GM21447 (cell line): Measurements from ENCODE around the gene SLC9A9.
A peak's percentile ranks its signal among the peaks of the same experiment; 100 is the strongest.

Experiments
- ATAC-seq: cut with Tn5 transposase; IDR thresholded peaks from one replicate; pipeline ENCODE4 v1.9.1; 2021; ENCODE audit not compliant: unreplicated experiment

The SLC9A9 gene

DNA sequence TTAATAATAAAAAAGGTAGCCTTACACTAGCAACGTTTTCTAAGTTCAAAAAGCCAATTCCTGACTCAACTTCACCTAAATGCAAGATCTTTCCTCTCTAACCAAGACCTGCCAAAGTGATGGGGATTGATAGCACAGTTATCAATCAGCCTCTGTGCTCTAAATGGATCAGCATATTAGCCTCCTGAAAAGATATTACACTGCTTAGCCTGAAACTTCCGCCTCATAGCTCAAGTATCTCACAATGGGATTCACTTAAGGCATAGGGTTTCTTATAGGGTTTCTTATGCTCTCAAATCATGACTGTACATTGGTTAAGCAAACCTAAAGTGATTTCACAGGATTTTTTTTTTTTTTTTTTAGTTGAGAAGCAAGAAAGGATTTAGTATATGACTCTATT is 436 bp upstream of the SLC9A9 start:
- no peak for ATAC-seq

DNA sequence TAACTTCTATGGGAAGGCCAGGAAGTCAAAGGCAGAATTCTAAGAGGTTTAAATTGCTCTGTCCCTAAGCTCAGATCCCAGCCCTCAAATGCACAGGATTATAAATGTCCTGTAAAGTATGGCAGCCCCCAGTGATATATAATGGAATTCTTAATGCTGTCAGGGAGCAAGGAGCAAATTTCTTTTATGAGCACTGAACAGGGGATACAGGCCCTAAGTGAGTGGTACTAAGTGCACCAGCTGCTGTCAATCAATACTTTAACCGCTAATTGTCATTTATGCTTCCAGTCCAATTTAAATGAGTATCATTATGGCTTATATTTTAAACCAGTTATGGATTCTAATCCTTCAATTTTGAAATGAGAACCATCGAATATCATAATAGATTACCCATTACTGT is 4.7 kb downstream of the SLC9A9 start:
- no peak for ATAC-seq

DNA sequence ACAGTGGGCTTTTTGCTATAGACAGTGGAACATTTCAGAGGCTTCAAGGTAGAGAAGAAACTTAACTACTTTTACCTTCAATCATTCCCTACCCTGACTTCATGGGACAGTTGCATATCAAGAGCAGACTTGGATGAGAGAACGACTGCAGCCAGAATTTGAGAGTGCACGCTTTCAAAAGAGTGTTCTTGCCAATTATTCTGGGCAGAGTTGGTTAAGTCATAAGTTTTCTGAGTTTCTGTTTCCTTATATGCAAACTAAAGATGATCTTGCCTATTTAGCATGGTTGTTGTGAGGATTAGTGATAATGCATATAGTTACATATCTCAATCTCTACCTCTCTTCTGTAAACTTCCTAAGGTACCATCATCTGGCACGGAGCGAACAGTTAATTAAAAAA is 7.6 kb downstream of the SLC9A9 start:
- ATAC-seq, result no peak

DNA sequence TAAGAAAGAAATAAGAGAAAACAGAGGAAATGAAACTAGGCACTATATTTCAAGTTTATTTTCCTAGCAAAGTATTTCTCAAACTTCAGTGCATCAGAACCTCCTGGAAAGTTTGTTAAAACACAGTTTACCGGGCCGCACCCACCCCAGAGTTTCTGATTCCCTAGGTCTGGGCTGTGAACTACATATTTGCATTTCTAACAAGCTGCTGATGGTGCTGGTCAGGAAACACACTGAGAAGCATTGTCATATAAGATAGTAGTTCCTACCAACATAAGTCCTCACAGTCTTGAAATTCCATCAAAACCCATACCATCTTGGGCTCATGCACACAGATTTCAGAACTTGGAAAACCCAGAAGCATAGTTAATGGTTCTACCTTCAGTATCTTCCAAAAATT is 8.3 kb downstream of the SLC9A9 start:
- ATAC-seq, result peak; percentile 64

DNA sequence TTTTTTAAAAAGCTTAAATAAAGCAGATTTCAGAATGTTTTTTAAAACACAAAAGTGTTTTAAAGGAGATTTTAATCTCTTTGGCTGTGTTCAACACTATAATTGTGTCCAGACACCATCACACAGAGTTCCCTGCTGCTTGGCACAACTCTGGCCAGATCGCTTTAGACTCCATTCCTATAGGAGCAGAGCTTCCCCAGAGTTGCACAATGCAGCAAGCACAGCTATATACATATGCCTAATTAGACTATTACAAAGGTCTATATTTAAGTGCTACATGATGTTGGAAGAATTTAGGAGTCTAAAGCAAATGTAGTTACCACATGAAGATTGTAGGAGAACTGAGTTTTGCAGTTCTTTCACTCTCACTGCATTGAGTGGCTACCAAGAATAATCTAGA is 11.2 kb downstream of the SLC9A9 start:
- ATAC-seq, result no peak

DNA sequence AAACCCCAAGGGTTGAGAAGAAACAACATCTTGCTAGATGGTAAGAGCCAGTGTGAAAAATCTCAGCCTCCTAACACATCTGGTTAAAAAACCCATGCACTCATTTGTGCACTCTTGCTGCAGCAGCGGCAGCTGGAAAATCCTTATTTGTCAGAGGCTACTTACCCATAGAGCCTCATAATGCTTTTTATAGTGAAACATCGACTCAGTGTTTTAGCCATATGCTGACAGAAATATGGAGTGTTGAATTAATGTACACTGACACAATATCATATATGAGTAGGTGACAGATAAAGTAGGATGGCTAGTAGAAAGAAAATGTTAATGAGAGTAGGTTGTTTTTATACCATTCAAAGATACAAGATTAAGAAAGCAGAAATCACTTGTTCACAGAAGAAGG is 13.0 kb downstream of the SLC9A9 start:
- no peak for ATAC-seq

DNA sequence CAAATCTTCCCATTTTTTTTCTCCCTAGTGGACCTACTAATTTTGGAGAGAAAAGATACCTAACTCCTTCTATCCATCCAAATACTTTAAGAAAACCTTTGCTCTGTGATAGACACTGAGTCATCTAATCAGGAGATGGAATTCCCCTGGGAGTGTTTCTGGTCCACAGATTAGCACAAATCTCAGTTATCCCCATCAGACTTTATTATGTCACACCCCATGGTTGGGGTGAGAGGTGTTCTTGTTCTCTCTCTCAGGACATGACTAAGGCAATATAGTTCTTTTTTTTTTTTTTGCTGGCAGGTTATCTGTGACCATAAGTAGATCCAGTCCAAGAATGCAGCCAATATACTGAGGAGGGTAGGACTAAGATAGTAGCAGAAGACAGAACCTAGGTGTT is 15.8 kb downstream of the SLC9A9 start:
- peak; percentile 65 for ATAC-seq

DNA sequence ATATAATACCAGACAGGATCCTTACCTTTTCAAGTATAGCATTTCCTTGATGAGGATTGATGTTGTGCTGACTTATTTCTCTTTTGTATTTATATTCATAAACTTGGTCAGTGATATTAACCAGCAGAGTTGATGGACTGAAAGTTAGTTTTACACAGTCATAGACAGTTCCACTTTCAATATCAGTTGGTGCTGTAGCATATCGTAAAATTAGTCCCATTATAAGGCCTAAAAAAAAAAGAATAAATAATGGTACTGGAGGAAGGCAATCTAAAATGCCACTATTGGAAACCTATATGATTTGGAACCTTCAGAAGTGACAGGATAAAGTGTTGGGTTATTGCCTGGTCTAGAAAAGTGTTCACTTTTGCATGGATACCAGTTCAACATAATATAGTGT is 16.3 kb downstream of the SLC9A9 start:
- peak; percentile 78 for ATAC-seq

DNA sequence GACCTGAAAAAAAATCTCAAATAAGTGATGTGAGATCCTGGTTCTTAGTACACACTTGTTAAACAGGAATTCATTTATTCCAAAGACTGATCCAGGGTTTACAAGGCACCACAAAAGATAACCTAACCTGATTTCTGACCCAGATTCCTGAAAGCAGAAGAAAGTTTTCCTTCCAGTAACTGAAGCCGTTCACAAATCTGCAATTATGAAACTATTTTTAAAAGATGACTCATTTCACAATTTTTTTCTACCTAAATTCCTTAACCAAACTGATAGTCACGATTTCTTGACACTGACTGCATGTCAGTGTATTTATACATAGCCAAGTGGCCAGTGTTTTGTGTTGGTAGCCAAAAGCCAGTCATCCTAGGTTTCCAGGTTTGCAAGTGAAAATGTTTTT is 17.1 kb downstream of the SLC9A9 start:
- peak; percentile 35 for ATAC-seq

DNA sequence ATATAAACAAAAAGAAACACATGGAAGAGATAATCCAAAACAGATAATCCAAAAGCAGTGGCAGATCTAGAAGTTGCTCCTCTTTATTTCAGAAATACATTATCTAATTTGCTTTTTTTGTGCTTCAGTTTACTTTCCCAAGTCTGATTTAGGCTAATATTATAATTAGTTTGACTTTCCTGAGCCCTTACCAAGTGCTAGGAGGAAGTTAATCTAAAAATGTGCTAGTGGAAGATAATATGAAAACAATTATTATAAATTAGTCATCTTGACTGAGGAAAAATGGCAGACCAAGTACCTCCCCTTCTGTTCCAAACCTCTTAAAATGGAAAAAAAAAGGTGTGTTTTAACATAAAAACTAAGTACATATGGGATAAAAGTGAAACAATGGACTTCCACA is 17.5 kb downstream of the SLC9A9 start:
- no peak for ATAC-seq

DNA sequence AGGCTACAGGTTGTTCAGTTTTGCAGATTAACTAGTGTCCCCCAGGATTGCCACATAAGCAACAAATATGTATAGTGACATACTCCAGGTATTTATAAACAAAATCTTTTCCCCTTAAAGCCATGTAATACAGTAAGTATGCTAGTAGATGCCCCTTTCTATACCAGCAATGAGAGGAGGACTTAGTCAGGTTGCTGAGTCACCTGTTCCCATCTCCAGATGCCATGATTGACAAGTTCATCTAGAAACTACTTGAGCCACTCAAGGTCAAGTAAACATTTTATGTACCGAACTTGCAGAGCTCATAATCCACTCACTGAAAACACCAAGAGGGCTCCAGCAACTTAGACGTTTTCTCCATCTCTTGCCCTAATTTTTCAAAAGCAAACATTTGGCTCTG is 18.2 kb downstream of the SLC9A9 start:
- ATAC-seq, result no peak

DNA sequence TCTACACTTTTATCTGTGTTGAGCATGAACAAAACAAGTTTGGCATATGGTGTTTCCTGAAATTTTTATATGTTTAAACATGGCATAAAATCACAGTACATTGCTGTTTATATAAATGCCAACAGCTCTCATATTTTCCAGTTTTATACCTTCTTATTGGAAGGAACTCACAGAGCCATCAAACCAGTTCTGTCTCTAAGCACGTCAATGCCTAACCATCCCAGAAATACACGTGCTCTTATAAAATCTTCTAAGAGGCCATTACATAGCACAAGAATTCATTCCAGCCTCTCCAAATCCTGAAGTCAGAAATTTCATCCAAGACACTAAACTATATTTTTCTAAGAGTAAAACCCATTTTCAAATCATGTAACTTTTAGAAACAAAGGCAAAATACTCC is 20.8 kb downstream of the SLC9A9 start:
- no peak for ATAC-seq

DNA sequence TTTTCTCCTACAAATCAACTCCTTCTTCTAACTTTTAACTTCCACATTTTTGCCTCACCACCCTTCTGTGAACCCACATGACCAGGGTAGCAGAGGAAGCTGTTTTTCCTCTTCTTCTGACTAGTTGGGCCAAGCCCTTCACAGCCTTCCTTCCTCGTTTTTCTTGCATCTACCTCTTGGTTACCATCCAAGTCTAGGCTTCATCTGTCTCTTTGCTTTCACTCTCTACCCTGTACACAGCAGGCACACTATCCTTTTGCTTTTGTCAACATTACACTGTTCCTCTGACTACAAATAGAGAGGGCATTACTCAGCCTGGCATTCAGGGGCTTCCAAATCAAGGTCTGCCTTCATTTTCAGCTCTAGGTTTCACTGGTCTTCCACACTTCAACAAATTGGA is 22.0 kb downstream of the SLC9A9 start:
- ATAC-seq, result no peak

DNA sequence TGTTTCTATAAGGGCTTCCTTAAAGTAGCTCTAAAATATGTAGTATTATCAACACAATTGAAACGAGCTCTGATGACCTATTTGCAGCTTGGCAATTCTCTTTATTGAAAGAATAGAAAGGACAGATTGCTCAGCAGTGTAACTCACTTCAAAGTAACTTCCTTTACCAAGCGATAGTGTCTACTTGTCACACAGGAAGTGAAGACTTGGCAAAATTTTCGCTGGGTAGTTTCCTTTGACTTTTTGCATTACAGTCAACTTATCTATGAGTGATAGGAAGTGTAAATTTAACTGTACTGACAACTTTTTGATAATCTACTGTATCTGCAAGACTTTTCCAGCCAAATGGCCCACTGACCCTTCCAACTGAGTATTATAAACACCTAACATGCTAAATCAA is 22.8 kb downstream of the SLC9A9 start:
- ATAC-seq, result peak; percentile 78

DNA sequence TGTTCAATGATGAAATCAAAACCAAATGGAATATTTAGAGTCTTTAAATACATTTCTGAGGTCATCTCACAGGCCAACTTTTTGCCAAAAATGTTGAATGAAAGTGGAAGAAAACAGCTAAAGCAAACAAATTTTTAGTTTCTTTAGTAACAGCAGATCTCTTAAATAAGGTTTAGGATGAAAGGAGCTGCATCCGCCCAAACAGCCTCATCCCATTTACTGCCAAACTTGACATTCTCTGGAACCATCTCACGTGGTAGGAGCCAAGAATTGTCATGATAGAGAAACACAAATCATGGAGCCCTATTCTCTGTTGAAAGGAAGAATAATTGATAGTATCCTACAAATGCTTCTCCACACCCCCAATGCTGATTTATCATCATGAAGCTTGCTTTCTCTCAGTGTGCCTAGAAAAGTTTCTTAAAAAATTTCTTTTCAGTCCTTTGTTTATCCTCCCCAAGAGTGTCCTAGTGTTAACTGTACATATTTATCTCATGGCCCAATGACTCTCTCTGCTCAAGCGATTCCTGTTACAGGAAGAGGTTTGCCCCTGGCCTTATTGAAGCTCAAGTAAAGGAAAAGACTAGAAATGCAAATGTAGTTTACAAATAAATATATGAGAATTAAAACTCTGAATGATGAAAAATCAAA is 23.4 kb downstream of the SLC9A9 start:
- no peak for ATAC-seq

DNA sequence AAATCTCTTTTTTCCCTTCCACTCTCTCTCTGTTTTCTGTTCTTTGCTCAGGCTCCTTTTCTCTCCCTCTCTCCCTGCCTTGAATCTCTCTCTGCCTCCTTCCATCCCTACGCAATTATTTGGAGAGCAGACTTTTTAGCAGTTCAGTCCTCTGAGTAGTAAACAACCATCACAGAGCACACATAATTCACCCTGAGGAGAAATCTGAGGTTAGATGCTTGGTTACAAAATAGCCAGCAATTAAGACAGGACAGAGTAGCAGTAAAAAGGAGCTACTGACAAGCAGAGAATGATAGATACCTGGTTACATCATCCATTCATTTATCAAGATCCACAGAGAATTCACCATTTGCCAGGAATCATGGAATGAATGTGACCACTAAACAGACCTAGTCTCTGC is 25.5 kb downstream of the SLC9A9 start:
- no peak for ATAC-seq

DNA sequence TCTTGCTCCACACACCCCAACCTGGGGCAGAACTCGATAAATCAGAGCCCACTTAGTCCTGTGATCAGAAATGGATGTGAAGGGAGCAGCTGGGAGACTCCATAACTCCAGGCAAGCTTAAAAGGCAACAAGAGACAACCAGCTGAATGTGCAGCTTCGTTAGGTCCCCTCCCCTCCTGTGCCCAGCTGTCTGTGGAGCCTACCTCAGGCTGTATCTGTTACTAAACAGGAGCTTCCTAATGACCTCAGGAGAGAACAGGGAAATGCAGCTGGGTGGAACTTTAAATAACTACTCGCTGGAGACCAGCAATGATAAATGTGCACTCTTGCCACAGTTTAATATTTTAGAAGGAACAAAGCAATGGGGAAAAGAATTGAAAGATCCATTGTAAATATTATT is 25.9 kb downstream of the SLC9A9 start:
- no peak for ATAC-seq

DNA sequence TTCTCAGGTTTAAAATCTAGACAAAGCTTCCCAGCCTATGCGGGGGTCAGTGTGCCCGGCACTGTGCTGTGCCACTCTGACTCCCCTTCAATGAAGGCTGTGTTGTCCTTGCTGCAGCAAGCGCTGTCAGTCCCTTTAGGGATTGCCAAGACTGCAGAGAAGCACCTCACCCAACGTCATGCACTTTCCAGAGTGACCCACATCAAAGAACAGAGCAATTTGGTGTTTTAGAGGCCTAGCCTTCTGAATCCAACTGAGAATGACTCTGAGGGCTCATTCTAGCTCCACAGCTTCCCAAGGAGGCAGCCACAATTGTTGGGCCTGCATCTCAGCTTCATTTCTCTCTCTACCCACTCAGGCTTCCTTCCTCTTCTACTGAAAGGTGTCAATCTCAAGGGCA is 26.4 kb downstream of the SLC9A9 start:
- no peak for ATAC-seq

DNA sequence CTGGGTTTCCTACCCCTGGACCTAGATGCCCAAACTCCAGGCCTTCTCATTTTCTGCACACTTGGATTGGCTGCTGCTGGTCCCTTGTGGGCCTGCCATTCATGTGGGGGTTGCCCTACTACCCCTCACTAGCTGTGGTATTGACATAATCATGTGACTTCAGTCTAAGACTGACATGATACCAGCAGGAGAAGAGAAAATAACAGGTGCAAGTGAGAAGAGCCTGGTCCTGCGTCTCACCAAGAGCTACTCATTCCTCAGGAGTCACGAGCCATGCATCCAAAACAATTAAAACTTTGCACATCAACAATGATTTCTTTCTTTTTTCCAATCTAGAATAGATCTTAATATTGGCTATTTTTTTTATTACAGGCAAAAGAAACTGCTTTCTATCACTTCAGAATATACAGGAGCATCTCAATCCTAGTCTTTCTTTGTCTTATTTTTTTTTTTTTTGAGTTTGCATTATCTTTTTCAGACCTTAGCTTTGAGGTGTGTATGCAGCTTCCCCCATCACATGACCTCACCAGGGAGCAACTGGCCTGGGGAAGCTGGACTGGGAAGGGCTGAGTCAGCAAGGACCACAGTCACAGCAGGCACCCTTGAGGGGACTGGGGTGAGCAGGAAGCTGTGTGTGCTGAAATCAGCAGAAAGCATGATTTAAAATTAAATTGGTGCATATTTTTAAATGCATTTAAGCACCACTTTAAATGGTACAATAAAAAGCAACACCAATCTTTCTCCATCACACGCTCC is 27.6 kb downstream of the SLC9A9 start:
- ATAC-seq, result no peak

DNA sequence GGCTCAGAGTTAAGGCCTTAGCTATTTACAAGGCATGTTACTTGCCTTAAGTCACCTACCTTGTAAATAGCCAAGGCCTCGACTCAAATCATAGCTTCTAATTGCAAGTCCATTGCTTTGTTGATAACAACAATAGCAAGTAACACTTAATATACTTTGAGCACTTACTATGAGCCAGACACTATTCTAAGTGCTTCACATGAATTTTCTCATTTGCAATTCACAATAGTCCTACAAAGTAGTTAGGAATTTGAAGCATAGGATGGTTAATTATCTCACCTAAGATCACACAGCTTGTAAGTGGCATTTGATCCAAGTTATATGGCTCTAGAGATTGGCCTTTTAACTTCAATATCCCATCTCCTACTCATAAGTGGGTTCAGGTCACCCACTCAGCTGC is 28.4 kb downstream of the SLC9A9 start:
- ATAC-seq, result no peak

DNA sequence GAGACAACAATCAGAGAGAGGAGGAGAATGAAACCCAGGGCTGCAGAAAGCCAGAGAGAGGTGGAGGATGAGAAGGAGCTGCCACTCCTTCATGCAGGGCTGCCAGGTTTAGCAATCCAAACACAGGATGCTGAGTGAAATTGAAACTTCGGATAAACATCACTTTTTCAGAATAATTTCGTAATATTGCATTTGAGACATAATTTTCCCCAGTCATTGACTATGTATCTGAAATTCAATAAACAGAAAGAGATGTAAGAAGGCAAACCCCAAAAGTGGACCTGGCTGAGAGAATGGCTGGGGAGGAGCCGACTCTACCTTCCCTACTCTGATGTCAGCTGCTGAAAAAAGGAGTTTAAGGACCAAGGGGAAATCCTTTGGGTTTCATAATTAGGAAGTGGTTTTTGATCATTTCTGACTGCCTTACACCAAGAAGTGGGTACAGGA is 33.8 kb downstream of the SLC9A9 start:
- peak; percentile 62 for ATAC-seq

DNA sequence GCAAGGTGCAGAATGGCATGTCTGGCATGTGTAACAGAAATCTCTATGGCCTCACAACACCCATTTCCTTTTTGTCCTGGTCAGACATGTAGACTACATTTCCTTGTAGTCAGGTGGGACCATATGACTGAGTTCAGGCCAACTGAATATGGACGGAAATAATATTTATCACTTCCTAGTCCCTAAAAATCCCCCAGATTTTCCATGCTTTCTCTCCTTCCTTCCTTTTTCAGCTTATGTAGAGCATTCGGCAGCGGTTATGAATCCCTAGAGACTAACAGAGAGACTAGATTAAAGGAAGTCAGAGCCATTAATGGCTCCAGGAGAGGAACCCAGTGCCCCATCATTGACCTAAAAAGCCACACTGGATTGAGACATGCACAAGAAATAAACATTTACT is 35.8 kb downstream of the SLC9A9 start:
- ATAC-seq, result no peak

DNA sequence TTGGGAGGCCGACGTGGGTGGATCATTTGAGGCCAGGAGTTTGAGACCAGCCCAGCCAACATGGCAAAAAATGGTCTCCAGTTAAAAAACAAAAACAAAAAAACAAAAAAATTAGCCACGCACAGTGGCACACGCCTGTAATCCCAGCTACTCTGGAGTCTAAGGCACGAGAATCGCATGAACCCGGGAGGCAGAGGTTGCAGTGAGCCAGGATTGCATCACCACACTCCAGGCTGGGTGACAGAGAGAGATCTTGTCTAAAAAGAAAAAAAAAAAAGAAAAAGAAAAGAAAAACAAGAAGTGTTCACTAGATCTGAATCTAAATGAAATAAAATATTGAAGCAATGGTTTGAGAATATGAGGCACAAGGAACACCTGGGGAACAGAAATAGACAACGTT is 36.7 kb downstream of the SLC9A9 start:
- ATAC-seq, result no peak
